HCT116 (cell line): ENCODE data around the gene GNAS.

Experiments
- CTCF ChIP-seq, 3 experiments: fragments of 200-600 bp in 1 of 3; sonication (generic) in 1 of 3; IDR thresholded peaks in 2 of 3; conservative IDR thresholded peaks in 1 of 3; 2 replicates each; pipeline ENCODE4 v1.5.1; 2012 to 2017; ENCODE audit warnings: low read depth in 2 of 3, low read length in 2 of 3, antibody characterized with exemption in 1 of 3, borderline replicate concordance in 1 of 3, control low read depth in 1 of 3, mild to moderate bottlenecking in 1 of 3, mixed read lengths in 1 of 3, mixed run types in 1 of 3, moderate library complexity in 1 of 3; ENCODE audit not compliant: insufficient read depth in 1 of 3
- EZH2 ChIP-seq: fragments of 200-600 bp; sonication (generic); IDR thresholded peaks from 2 replicates; pipeline ENCODE4 v1.6.1; 2017; ENCODE audit warnings: antibody characterized with exemption, mixed run types
- EZH2phosphoT487 ChIP-seq: fragments of 200-600 bp; IDR thresholded peaks from 2 replicates; pipeline ENCODE4 v1.6.1; 2018; ENCODE audit warnings: antibody characterized with exemption, borderline replicate concordance
- FOSL1 ChIP-seq: IDR thresholded peaks from 2 replicates; pipeline ENCODE4 v1.6.1; 2012; ENCODE audit warnings: low read depth
- JUND ChIP-seq: IDR thresholded peaks from 2 replicates; pipeline ENCODE4 v1.6.1; 2012
- MAX ChIP-seq: IDR thresholded peaks from 2 replicates; pipeline ENCODE4 v1.6.1; 2012
- POLR2A ChIP-seq: IDR thresholded peaks from 2 replicates; pipeline ENCODE4 v1.7.0; 2011; ENCODE audit warnings: borderline replicate concordance; ENCODE audit not compliant: insufficient read depth, insufficient read length; ENCODE audit errors: extremely low read depth
- POLR2AphosphoS5 ChIP-seq: IDR thresholded peaks from 2 replicates; pipeline ENCODE4 v1.6.1; 2011; ENCODE audit warnings: mild to moderate bottlenecking, low read depth, low read length, moderate library complexity
- SIN3A ChIP-seq: IDR thresholded peaks from 2 replicates; pipeline ENCODE4 v1.6.1; 2012; ENCODE audit warnings: low read depth
- SP1 ChIP-seq: IDR thresholded peaks from 2 replicates; pipeline ENCODE4 v1.6.1; 2012; ENCODE audit warnings: low read depth
- ZBTB33 ChIP-seq: IDR thresholded peaks from 2 replicates; pipeline ENCODE4 v1.6.1; 2011; ENCODE audit warnings: mild to moderate bottlenecking, low read length, moderate library complexity; ENCODE audit not compliant: insufficient replicate concordance; ENCODE audit errors: extremely low read depth
- ZFX ChIP-seq: fragments of 450-650 bp; IDR thresholded peaks from 2 replicates; pipeline ENCODE4 v1.6.1; 2017

GRCh38 chr20:58956078-58956477 lies 103.6 kb downstream of the GNAS start:
- TF ChIP-seq POLR2A (no peak), EZH2 (no peak), CTCF (IDR thresholded peaks at IDR 0.05 in 2 of 3, conservative IDR thresholded peaks at IDR 0.05 in 1 of 3; ENCODE audit: borderline replicate concordance in 1 of 3, insufficient read depth in 1 of 3, low read depth in 2 of 3, low read length in 2 of 3) (no peak), FOSL1 (no peak), ZFX (no peak), MAX (no peak), EZH2phosphoT487 (no peak), SP1 (no peak), POLR2AphosphoS5 (no peak), SIN3A (no peak), ZBTB33 (no peak), JUND (no peak)
